PC-3 (cell line): ENCODE data around the gene STK11. TPM values are rescaled to one million over a fixed set of nuclear protein-coding genes. Genes with fewer than 3 reads are reported as not detected.

Source experiments
- ATAC-seq: fragments of 200-7000 bp; cut with Tn5 transposase; 2 replicates; pipeline ENCODE4 v1.9.1; 2020; ENCODE audit warnings: mild to moderate bottlenecking, moderate library complexity
- BruUV-seq: library from RNA; stranded (reverse); fragments of 400-500 nt; replicated peaks from 2 replicates; lab custom pipeline; 2021; lab: Mats Ljungman, UMichigan
- CTCF ChIA-PET: fragments of 300-600 bp; sonication (Branson Sonifier 250); formaldehyde crosslinking; loops from one replicate; lab custom pipeline; 2022; ENCODE audit warnings: antibody characterized with exemption; lab: Charles Lee
- POLR2A ChIA-PET: fragments of 300-600 bp; sonication (Branson Sonifier 250); formaldehyde crosslinking; loops from one replicate; lab custom pipeline; 2022; ENCODE audit warnings: antibody characterized with exemption; ENCODE audit not compliant: unreplicated experiment; lab: Charles Lee
- DNase-seq: peaks from one replicate; pipeline ENCODE4 v3.0.0-alpha.2; 2015
- H2AFZ ChIP-seq: fragments of 300-600 bp; sonication (generic); 2 replicates; pipeline ENCODE4 v1.6.0; 2016; ENCODE audit warnings: antibody characterized with exemption, low read length
- H3F3A ChIP-seq: fragments of 300-600 bp; sonication (generic); one replicate; pipeline ENCODE4 v1.6.0; 2017; ENCODE audit warnings: antibody characterized with exemption, low read length, control low read depth, mild to moderate bottlenecking; ENCODE audit not compliant: unreplicated experiment
- H3K27ac ChIP-seq: fragments of 300-600 bp; sonication (generic); 2 replicates; pipeline ENCODE4 v1.5.1; 2016; ENCODE audit warnings: mild to moderate bottlenecking, low read length
- H3K27me3 ChIP-seq: fragments of 300-600 bp; sonication (generic); 2 replicates; pipeline ENCODE4 v1.6.1; 2016; ENCODE audit warnings: low read length, mixed read lengths
- H3K36me3 ChIP-seq: fragments of 300-600 bp; sonication (generic); 2 replicates; pipeline ENCODE4 v1.6.1; 2016; ENCODE audit warnings: low read depth, mixed run types, low read length, mixed read lengths
- H3K4me1 ChIP-seq: fragments of 300-600 bp; sonication (generic); 2 replicates; pipeline ENCODE4 v1.5.1; 2016; ENCODE audit warnings: low read length; ENCODE audit not compliant: insufficient read depth
- H3K4me2 ChIP-seq: fragments of 300-600 bp; sonication (generic); 2 replicates; pipeline ENCODE4 v1.6.0; 2016; ENCODE audit warnings: low read length
- H3K4me3 ChIP-seq: fragments of 300-600 bp; sonication (generic); 2 replicates; pipeline ENCODE4 v1.5.1; 2016; ENCODE audit warnings: mild to moderate bottlenecking, low read length, mixed read lengths
- H3K79me2 ChIP-seq: fragments of 300-600 bp; sonication (generic); 2 replicates; pipeline ENCODE4 v1.6.1; 2017; ENCODE audit warnings: low read length, mixed read lengths
- H3K9ac ChIP-seq: fragments of 300-600 bp; sonication (generic); 2 replicates; pipeline ENCODE4 v1.6.0; 2016; ENCODE audit warnings: mild to moderate bottlenecking, low read length
- H3K9me2 ChIP-seq: fragments of 300-600 bp; sonication (generic); replicated peaks from 2 replicates; pipeline ENCODE4 v1.6.1; 2016; ENCODE audit warnings: mixed run types, low read length, mixed read lengths
- H3K9me3 ChIP-seq: fragments of 300-600 bp; sonication (generic); 2 replicates; pipeline ENCODE4 v1.6.1; 2016; ENCODE audit warnings: low read length, mixed read lengths
- H4K20me1 ChIP-seq: fragments of 300-600 bp; sonication (generic); 2 replicates; pipeline ENCODE4 v1.6.1; 2016; ENCODE audit warnings: low read length, mixed read lengths
- CTCF ChIP-seq: fragments of 300-600 bp; sonication (generic); conservative IDR thresholded peaks from 2 replicates; pipeline ENCODE4 v1.5.1; 2017; ENCODE audit warnings: antibody characterized with exemption, low read depth, mild to moderate bottlenecking, low read length
- EZH2 ChIP-seq: fragments of 300-600 bp; sonication (generic); IDR thresholded peaks from one replicate; pipeline ENCODE4 v1.6.1; 2017; ENCODE audit warnings: antibody characterized with exemption, mild to moderate bottlenecking, low read length; ENCODE audit not compliant: unreplicated experiment
- EZH2phosphoT487 ChIP-seq: fragments of 300-600 bp; sonication (generic); IDR thresholded peaks from 2 replicates; pipeline ENCODE4 v1.6.1; 2018; ENCODE audit warnings: mild to moderate bottlenecking, antibody characterized with exemption, low read length, borderline replicate concordance
- intact Hi-C: fragments of 100-400 bp; cut with micrococcal nuclease; formaldehyde crosslinking; loops from 2 replicates; pipeline ENCODE4 v1.9.0; 2023
- total RNA-seq: library from RNA; depleted of rRNA; stranded (reverse); fragments of >200 nt; gene quantifications from 2 replicates; pipeline ENCODE4 v1.2.3, GENCODE V29; 2014

The STK11 gene
- total RNA-seq, 1 experiment from 2014 or later: 82.4 TPM

- H3K79me2 ChIP-seq: peaks cover 56% of the 10 kb centered on the region
- peak overlapping the region; percentile 86 for H3K9ac ChIP-seq
- DNase-seq (peak; percentile 56), ATAC-seq (peak; percentile 2)
- no TSS peak for BruUV-seq
- H4K20me1 ChIP-seq: peaks cover 8% of the 10 kb centered on the region
- ChIA-PET CTCF (interaction anchor here (1.0 to 1.7 kb wide), 2 partner anchors 10 to 13 kb away, joined by 3 to 13 read pairs; no protein-coding TSS in a partner anchor), POLR2A (interaction anchor here (0.5 to 1.9 kb wide), 3 partner anchors 11 to 805 kb away, joined by 4 to 29 read pairs (median 14); partner anchors contain the start of gene CIRBP)
- no peaks in the 10 kb centered on the region for H3K9me2 ChIP-seq
- H3K27ac ChIP-seq: peak overlapping the region; percentile 94
- TF ChIP-seq EZH2: no peak
- peaks cover 45% of the 10 kb centered on the region for H3K36me3 ChIP-seq
- H3K4me1 ChIP-seq: peaks cover 14% of the 10 kb centered on the region
- no peaks in the 10 kb centered on the region for H3K9me3 ChIP-seq
- H2AFZ ChIP-seq: no peak overlapping the region
- no peaks in the 10 kb centered on the region for H3K27me3 ChIP-seq
- peak overlapping the region; percentile 97 for H3K4me2 ChIP-seq
- H3F3A ChIP-seq: peaks cover 5% of the 10 kb centered on the region
- H3K4me3 ChIP-seq: peak overlapping the region; percentile 86
- intact Hi-C loops: no loop called here
These were observed 48.0 kb downstream of the STK11 start for GRCh38 chr19:1253514-1254080.

- peaks cover 45% of the 10 kb centered on the region for H3K36me3 ChIP-seq
- TF ChIP-seq CTCF: no peak
- no peak for TF ChIP-seq EZH2
- no peak for TF ChIP-seq EZH2phosphoT487
- H3K4me3 ChIP-seq: no peak overlapping the region
- H3K9me2 ChIP-seq: no peaks in the 10 kb centered on the region
- H2AFZ ChIP-seq: no peak overlapping the region
- ATAC-seq: no peak
- 0 out of 2 replicates have a peak overlapping the region, but pooled peaks have one; percentile 97 for H3K4me2 ChIP-seq
- no peaks in the 10 kb centered on the region for H3K9me3 ChIP-seq
- no TSS peak for BruUV-seq
- H4K20me1 ChIP-seq: peaks cover 8% of the 10 kb centered on the region
- no peaks in the 10 kb centered on the region for H3K27me3 ChIP-seq
- peaks cover 18% of the 10 kb centered on the region for H3K4me1 ChIP-seq
- CTCF ChIA-PET: interaction anchor here (1.7 kb wide), 1 partner anchor 12 kb away, joined by 13 read pairs; no protein-coding TSS in a partner anchor
- peaks cover 56% of the 10 kb centered on the region for H3K79me2 ChIP-seq
- intact Hi-C loops: no loop called here
- peak overlapping the region; percentile 94 for H3K27ac ChIP-seq
- no peak overlapping the region for H3K9ac ChIP-seq
- H3F3A ChIP-seq: peaks cover 9% of the 10 kb centered on the region
- no peak for DNase-seq
- POLR2A ChIA-PET: interaction anchor here (1.9 kb wide), 1 partner anchor 15 kb away, joined by 29 read pairs; the partner anchor contains the start of gene CIRBP
These were observed 48.5 kb downstream of the STK11 start for GRCh38 chr19:1254081-1254527.

GRCh38 chr19:1254530-1255185, 49.1 kb downstream of the STK11 start:
- DNase-seq (no peak), ATAC-seq (no peak)
- Histone ChIP-seq H3K9me3 (no peaks in the 10 kb centered on the region), H3K4me2 (no peak overlapping the region), H3K27ac (no peak overlapping the region), H3F3A (peaks cover 14% of the 10 kb centered on the region), H3K79me2 (peaks cover 56% of the 10 kb centered on the region), H4K20me1 (peaks cover 8% of the 10 kb centered on the region), H2AFZ (no peak overlapping the region), H3K9ac (no peak overlapping the region), H3K4me3 (no peak overlapping the region), H3K9me2 (no peaks in the 10 kb centered on the region), H3K36me3 (peaks cover 45% of the 10 kb centered on the region), H3K27me3 (no peaks in the 10 kb centered on the region), H3K4me1 (peaks cover 24% of the 10 kb centered on the region)
- ChIA-PET CTCF (no interaction called here), POLR2A (no interaction called here)
- no peak for TF ChIP-seq CTCF
- TF ChIP-seq EZH2phosphoT487: no peak
- no peak for TF ChIP-seq EZH2
- BruUV-seq: no TSS peak
- intact Hi-C loops: no loop called here
